HG03378 (cell line): ENCODE data around the gene GRIN2C.
"Not testable (repeated sequence)": the region's sequence is repeated elsewhere in the genome, so short reads cannot be mapped to it uniquely, and the experiment has no call there.

Experiments
- ATAC-seq: cut with Tn5 transposase; IDR thresholded peaks from one replicate; pipeline ENCODE4 v1.9.1; 2021; ENCODE audit warnings: mild to moderate bottlenecking, moderate library complexity; ENCODE audit not compliant: unreplicated experiment

Gene GRIN2C

GRCh38 chr17:74881073-74881472, 21.4 kb upstream of the GRIN2C start:
- no peak for ATAC-seq

GRCh38 chr17:74879308-74879707, 19.6 kb upstream of the GRIN2C start:
- no peak for ATAC-seq

- no peak for ATAC-seq
These were observed 19.0 kb upstream of the GRIN2C start for GRCh38 chr17:74878658-74879057.

GRCh38 chr17:74877592-74878548, 18.2 kb upstream of the GRIN2C start:
- no peak for ATAC-seq

GRCh38 chr17:74875977-74876593, 16.4 kb upstream of the GRIN2C start:
- no peak for ATAC-seq

GRCh38 chr17:74875155-74875976, 15.7 kb upstream of the GRIN2C start:
- ATAC-seq: no peak

GRCh38 chr17:74874615-74875037, 14.9 kb upstream of the GRIN2C start:
- ATAC-seq: no peak

- no peak for ATAC-seq
These were observed 14.4 kb upstream of the GRIN2C start for GRCh38 chr17:74873874-74874614.

- ATAC-seq: peak; percentile 85
These were observed 13.6 kb upstream of the GRIN2C start for GRCh38 chr17:74873037-74873873.

GRCh38 chr17:74872313-74873036, 12.8 kb upstream of the GRIN2C start, which contains the start of gene FDXR:
TSS of gene FDXR (minus strand) at chr17:74872994. CDS start at chr17:74872944, 50 bp downstream.
- peak; percentile 32 for ATAC-seq

GRCh38 chr17:74871356-74872076, 11.8 kb upstream of the GRIN2C start:
- ATAC-seq: no peak

- ATAC-seq: no peak
These were observed 10.8 kb upstream of the GRIN2C start for GRCh38 chr17:74870512-74870911.

- ATAC-seq: not testable (repeated sequence)
These were observed 10.3 kb upstream of the GRIN2C start for GRCh38 chr17:74870028-74870427.

- ATAC-seq: no peak
These were observed 9.2 kb upstream of the GRIN2C start for GRCh38 chr17:74868908-74869255.

GRCh38 chr17:74868251-74868907, 8.7 kb upstream of the GRIN2C start:
- no peak for ATAC-seq

GRCh38 chr17:74866198-74866835, 6.6 kb upstream of the GRIN2C start:
- no peak for ATAC-seq

- no peak for ATAC-seq
These were observed 6.0 kb upstream of the GRIN2C start for GRCh38 chr17:74865504-74866197.
